Mesenchymal stem cell (in vitro differentiated cells and primary cell): ENCODE measurements around the gene NPW. TPM values are rescaled to one million over a fixed set of nuclear protein-coding genes. Genes with fewer than 3 reads are reported as not detected.

Experiments used
- DNase-seq: peaks from one replicate; pipeline ENCODE4 v3.0.0-alpha.2; 2013
- H2AFZ ChIP-seq: one replicate; pipeline ENCODE4 v1.6.1; 2013; ENCODE audit warnings: low read depth, mild to moderate bottlenecking, control low read depth, inconsistent platforms, low read length, moderate library complexity
- H2AK5ac ChIP-seq: 2 replicates; pipeline ENCODE4 v1.6.1; 2013; ENCODE audit warnings: low read length, moderate library complexity, mild to moderate bottlenecking, inconsistent platforms; ENCODE audit not compliant: severe bottlenecking
- H2BK120ac ChIP-seq: one replicate; pipeline ENCODE4 v1.6.1; 2013; ENCODE audit warnings: low read depth, mild to moderate bottlenecking, inconsistent platforms, low read length, moderate library complexity
- H2BK12ac ChIP-seq, 2 experiments: one replicate each; pipeline ENCODE4 v1.6.1; 2013; ENCODE audit warnings: inconsistent platforms in 2 of 2, low read length in 2 of 2, mild to moderate bottlenecking in 2 of 2, moderate library complexity in 2 of 2, control low read depth in 1 of 2
- H2BK15ac ChIP-seq: one replicate; pipeline ENCODE4 v1.6.1; 2013; ENCODE audit warnings: mild to moderate bottlenecking, low read depth, inconsistent platforms; ENCODE audit not compliant: poor library complexity, severe bottlenecking
- H2BK5ac ChIP-seq: 2 replicates; pipeline ENCODE4 v1.6.1; 2013; ENCODE audit warnings: low read depth, mild to moderate bottlenecking, low read length, control low read depth, inconsistent platforms; ENCODE audit not compliant: poor library complexity, severe bottlenecking
- H3K14ac ChIP-seq, 2 experiments: one replicate each; pipeline ENCODE4 v1.6.1; 2013; ENCODE audit warnings: inconsistent platforms in 2 of 2, low read length in 2 of 2, control low read depth in 1 of 2, mild to moderate bottlenecking in 1 of 2, moderate library complexity in 1 of 2
- H3K18ac ChIP-seq, 2 experiments: one replicate each; pipeline ENCODE4 v1.6.1; 2013; ENCODE audit warnings: inconsistent platforms in 2 of 2, low read length in 2 of 2, control low read depth in 1 of 2, low read depth in 1 of 2, mild to moderate bottlenecking in 1 of 2
- H3K23ac ChIP-seq, 2 experiments: one replicate each; pipeline ENCODE4 v1.6.1; 2013; ENCODE audit warnings: inconsistent platforms in 2 of 2, low read length in 2 of 2, mild to moderate bottlenecking in 2 of 2, moderate library complexity in 2 of 2, control low read depth in 1 of 2
- H3K27ac ChIP-seq: 2 replicates; pipeline ENCODE4 v1.5.1; 2013; ENCODE audit warnings: mild to moderate bottlenecking, moderate library complexity, low read length, control low read depth, inconsistent platforms; ENCODE audit not compliant: poor library complexity, severe bottlenecking
- H3K27me3 ChIP-seq, 2 experiments: 2 replicates each; pipeline versions ENCODE4 v1.6.1 to v1.7.0; 2013; ENCODE audit warnings: low read length in 2 of 2, mild to moderate bottlenecking in 2 of 2, moderate library complexity in 2 of 2, control low read depth in 1 of 2, inconsistent platforms in 1 of 2; ENCODE audit not compliant: control insufficient read depth in 1 of 2, insufficient read depth in 1 of 2
- H3K36me3 ChIP-seq, 2 experiments: 2 replicates each; pipeline versions ENCODE4 v1.6.1 to v1.7.0; 2013; ENCODE audit warnings: low read length in 2 of 2, control low read depth in 1 of 2, inconsistent platforms in 1 of 2, low read depth in 1 of 2, mild to moderate bottlenecking in 1 of 2; ENCODE audit not compliant: insufficient read depth in 2 of 2, control insufficient read depth in 1 of 2
- H3K4ac ChIP-seq, 2 experiments: one replicate each; pipeline ENCODE4 v1.6.1; 2013; ENCODE audit warnings: inconsistent platforms in 2 of 2, low read length in 2 of 2, mild to moderate bottlenecking in 2 of 2, moderate library complexity in 2 of 2, control low read depth in 1 of 2, low read depth in 1 of 2
- H3K4me1 ChIP-seq: 2 replicates; pipeline ENCODE4 v1.6.1; 2013; ENCODE audit warnings: low read depth, low read length, control low read depth; ENCODE audit not compliant: control insufficient read depth, insufficient read depth
- H3K4me2 ChIP-seq: 2 replicates; pipeline ENCODE4 v1.6.1; 2013; ENCODE audit warnings: low read length, mild to moderate bottlenecking, inconsistent platforms; ENCODE audit not compliant: poor library complexity, severe bottlenecking
- H3K4me3 ChIP-seq, 2 experiments: 2 replicates each; pipeline versions ENCODE4 v1.5.1 to v1.7.0; 2013; ENCODE audit warnings: low read length in 2 of 2, mild to moderate bottlenecking in 2 of 2, control low read depth in 1 of 2, low read depth in 1 of 2; ENCODE audit not compliant: insufficient read depth in 1 of 2
- H3K79me1 ChIP-seq: replicated peaks from 2 replicates; pipeline ENCODE4 v1.6.1; 2013; ENCODE audit warnings: mild to moderate bottlenecking, control low read depth, low read length, inconsistent platforms; ENCODE audit not compliant: poor library complexity, severe bottlenecking
- H3K9ac ChIP-seq: 2 replicates; pipeline ENCODE4 v1.7.0; 2013; ENCODE audit warnings: mild to moderate bottlenecking, low read length, moderate library complexity
- H3K9me3 ChIP-seq: 2 replicates; pipeline ENCODE4 v1.7.0; 2013; ENCODE audit warnings: mild to moderate bottlenecking, low read length; ENCODE audit not compliant: control insufficient read depth
- H4K8ac ChIP-seq: one replicate; pipeline ENCODE4 v1.6.1; 2013; ENCODE audit warnings: inconsistent platforms, mild to moderate bottlenecking, low read length, moderate library complexity
- H4K91ac ChIP-seq: one replicate; pipeline ENCODE4 v1.6.1; 2013; ENCODE audit warnings: mild to moderate bottlenecking, low read length, inconsistent platforms
- WGBS: methylation state at CpG from one replicate; pipeline ENCODE4 v1.1.7; 2013; ENCODE audit warnings: mixed read lengths; 5-methylcytosine and 5-hydroxymethylcytosine counted together
- polyA plus RNA-seq, 2 experiments: library from polyadenylated mRNA; stranded (reverse); fragments of 200-250 nt; gene quantifications; one replicate each; pipeline ENCODE4 v1.2.3, GENCODE V29; 2013

Gene NPW
- 0.59 TPM for polyA plus RNA-seq (2013, experiment 1 of 2)
- polyA plus RNA-seq (2013, experiment 2 of 2), result 0.71 TPM

GRCh38 chr16:2019518-2019920, at the start of gene NPW:
Gene NPW, plus strand, starts transcription at chr16:2019785.
- Histone ChIP-seq H2BK12ac (peak within 1 kb of the TSS in 1 of 2 experiments; percentile 68), H2AFZ (no peak within 1 kb of the TSS), H4K8ac (peak within 1 kb of the TSS; percentile 38), H3K18ac (peak within 1 kb of the TSS in 1 of 2 experiments; percentile 29), H2BK15ac (peak within 1 kb of the TSS; percentile 40), H2BK5ac (no peak within 1 kb of the TSS), H3K14ac (peak within 1 kb of the TSS in 1 of 2 experiments; percentile 75), H3K36me3 (no peaks in the 10 kb centered on the region), H3K23ac (peak within 1 kb of the TSS in 1 of 2 experiments; percentile 68), H3K4me3 (peak within 1 kb of the TSS in 1 of 2 experiments; percentile 20), H4K91ac (no peak within 1 kb of the TSS), H3K4me1 (peaks cover 34% of the 10 kb centered on the region), H3K27me3 (peaks cover 21 to 33% of the 10 kb centered on the region in 2 experiments), H3K9ac (no peak within 1 kb of the TSS), H2AK5ac (no peak within 1 kb of the TSS), H3K27ac (no peak within 1 kb of the TSS), H3K4me2 (peak within 1 kb of the TSS; percentile 50), H3K9me3 (no peaks in the 10 kb centered on the region), H2BK120ac (no peak within 1 kb of the TSS), H3K4ac (peak within 1 kb of the TSS in 1 of 2 experiments; percentile 26), H3K79me1 (no peaks in the 10 kb centered on the region)
- WGBS, result 7% methylated on average over 32 of the region's 33 CpGs
- peak; percentile 13 for DNase-seq

GRCh38 chr16:1971796-1972489, 47.6 kb upstream of the NPW start, which contains the start of gene TBL3:
Gene TBL3, plus strand, starts transcription at chr16:1972053. Its CDS starts 112 bp downstream, at chr16:1972165.
- peak within 1 kb of the TSS; percentile 91 to 97 for H3K4me3 ChIP-seq
- peak within 1 kb of the TSS; percentile 86 for H3K27ac ChIP-seq
- peaks cover 28 to 38% of the 10 kb centered on the region in 2 experiments for H3K36me3 ChIP-seq
- peak within 1 kb of the TSS; percentile 84 for H2AFZ ChIP-seq
- peaks cover 29% of the 10 kb centered on the region for H3K79me1 ChIP-seq
- H3K23ac ChIP-seq, result peak within 1 kb of the TSS in 1 of 2 experiments; percentile 49
- peak within 1 kb of the TSS; percentile 6 for H2BK15ac ChIP-seq
- H3K14ac ChIP-seq, result peak within 1 kb of the TSS in 1 of 2 experiments; percentile 44
- no peak within 1 kb of the TSS for H2BK5ac ChIP-seq
- H3K9me3 ChIP-seq, result no peaks in the 10 kb centered on the region
- H3K4me1 ChIP-seq, result peaks cover 23% of the 10 kb centered on the region
- peak within 1 kb of the TSS; percentile 3 for H2AK5ac ChIP-seq
- H3K18ac ChIP-seq, result peak within 1 kb of the TSS; percentile 81 to 90
- peak within 1 kb of the TSS; percentile 95 for H4K8ac ChIP-seq
- peak within 1 kb of the TSS; percentile 93 for H3K9ac ChIP-seq
- no peak within 1 kb of the TSS for H2BK120ac ChIP-seq
- peak; percentile 94 for DNase-seq
- H2BK12ac ChIP-seq, result no peak within 1 kb of the TSS
- H4K91ac ChIP-seq, result peak within 1 kb of the TSS; percentile 75
- H3K27me3 ChIP-seq, result no peaks in the 10 kb centered on the region
- WGBS, result under 1% methylated on average over 70 of the region's 78 CpGs
- peak within 1 kb of the TSS; percentile 74 for H3K4me2 ChIP-seq
- peak within 1 kb of the TSS; percentile 41 to 92 for H3K4ac ChIP-seq

- Histone ChIP-seq H3K4me2 (peak overlapping the region; percentile 74), H3K9me3 (no peaks in the 10 kb centered on the region), H2BK12ac (no peak overlapping the region), H3K9ac (peak overlapping the region; percentile 93), H3K4me1 (peaks cover 21% of the 10 kb centered on the region), H3K23ac (no peak overlapping the region), H2BK5ac (no peak overlapping the region), H3K27ac (no peak overlapping the region), H2BK15ac (no peak overlapping the region), H2AFZ (no peak overlapping the region), H3K4me3 (peak overlapping the region; percentile 91 to 97), H3K18ac (no peak overlapping the region), H4K8ac (no peak overlapping the region), H3K79me1 (peaks cover 26% of the 10 kb centered on the region), H3K27me3 (no peaks in the 10 kb centered on the region), H3K4ac (peak overlapping the region; percentile 29 to 41), H3K36me3 (peaks cover 32 to 39% of the 10 kb centered on the region in 2 experiments), H4K91ac (no peak overlapping the region), H2BK120ac (no peak overlapping the region), H2AK5ac (no peak overlapping the region), H3K14ac (no peak overlapping the region)
- peak; percentile 44 for DNase-seq
- 11% methylated on average over 22 of the region's 22 CpGs for WGBS
Observed at GRCh38 chr16:1972490-1972877, 47.1 kb upstream of the NPW start.

GRCh38 chr16:1973461-1974156, 46.0 kb upstream of the NPW start:
- Histone ChIP-seq H3K18ac (no peak overlapping the region), H2BK15ac (no peak overlapping the region), H3K27me3 (no peaks in the 10 kb centered on the region), H2AFZ (no peak overlapping the region), H3K14ac (no peak overlapping the region), H2BK12ac (no peak overlapping the region), H3K23ac (no peak overlapping the region), H3K27ac (no peak overlapping the region), H2BK5ac (no peak overlapping the region), H3K36me3 (peaks cover 42 to 50% of the 10 kb centered on the region in 2 experiments), H3K4me1 (peaks cover 21% of the 10 kb centered on the region), H4K91ac (no peak overlapping the region), H4K8ac (no peak overlapping the region), H3K4me2 (no peak overlapping the region), H3K4me3 (no peak overlapping the region), H3K9me3 (no peaks in the 10 kb centered on the region), H2AK5ac (no peak overlapping the region), H2BK120ac (no peak overlapping the region), H3K4ac (no peak overlapping the region), H3K9ac (no peak overlapping the region), H3K79me1 (peaks cover 26% of the 10 kb centered on the region)
- WGBS, result 91% methylated on average over 16 of the region's 16 CpGs
- no peak for DNase-seq
